Endothelial cell of umbilical vein (primary cell): ENCODE results near the gene RALBP1.

ENCODE experiments used
- EZH2 ChIP-seq: IDR thresholded peaks from 2 replicates; pipeline ENCODE4 v1.6.1; 2012; ENCODE audit warnings: borderline replicate concordance, low read depth, mild to moderate bottlenecking, moderate library complexity, low read length, inconsistent platforms; ENCODE audit not compliant: severe bottlenecking
- POLR2A ChIP-seq: IDR thresholded peaks from 2 replicates; pipeline ENCODE4 v1.6.1; 2012; ENCODE audit warnings: low read depth, mild to moderate bottlenecking, control low read depth, low read length
- POLR2AphosphoS5 ChIP-seq: IDR thresholded peaks from 2 replicates; pipeline ENCODE4 v1.6.1; 2012; ENCODE audit warnings: low read depth, mild to moderate bottlenecking, control low read depth, low read length, moderate library complexity; ENCODE audit not compliant: insufficient read depth
- TF ChIP-seq, protein P1 (sequence below), 2 donors: IDR thresholded peaks; 1 replicate in 1 of 2; 2 replicates in 1 of 2; pipeline ENCODE4 v1.5.1; 2011; ENCODE audit warnings: low read length in 2 of 2, mild to moderate bottlenecking in 2 of 2, moderate library complexity in 2 of 2, control low read depth in 1 of 2, inconsistent platforms in 1 of 2, low read depth in 1 of 2; ENCODE audit not compliant: insufficient read depth in 1 of 2; ENCODE audit errors: extremely low read depth in 1 of 2

DNA sequence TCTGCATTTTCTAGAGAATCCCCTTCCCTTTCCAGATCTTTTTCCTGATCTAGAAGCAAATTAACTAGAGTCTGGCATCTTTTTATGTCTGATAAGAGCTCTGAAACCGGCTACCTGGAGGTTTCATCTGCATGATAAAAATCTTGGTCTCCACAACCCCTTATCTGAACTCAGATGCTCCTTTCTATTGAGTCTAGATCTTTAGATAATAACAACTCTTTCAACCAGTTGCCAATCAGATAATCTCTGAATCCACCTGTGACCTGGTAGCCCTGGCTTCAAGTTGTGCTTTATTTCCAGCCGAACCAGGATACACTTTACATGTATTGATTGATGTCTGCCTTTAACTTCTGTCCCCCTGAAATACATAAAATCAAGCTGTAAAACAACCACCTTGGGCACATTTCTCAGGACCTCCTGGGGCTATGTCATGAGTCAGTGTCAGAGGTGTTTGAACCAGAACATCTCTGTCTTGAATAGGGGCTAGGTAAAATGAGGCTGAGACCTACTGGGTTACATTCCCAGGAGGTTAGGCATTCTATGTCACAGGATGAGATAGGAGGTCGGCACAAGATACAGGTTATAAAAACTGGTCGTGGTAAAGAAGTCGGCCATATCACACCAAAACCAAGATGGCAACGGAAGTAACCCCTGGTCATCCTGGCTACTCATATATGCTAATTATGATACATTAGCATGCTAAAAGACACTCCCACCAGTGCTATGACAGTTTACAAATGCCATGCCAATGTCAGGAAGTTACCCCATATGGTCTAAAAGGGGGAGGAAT, 20.8 kb downstream of the RALBP1 start:
- TF ChIP-seq, protein P1, sequence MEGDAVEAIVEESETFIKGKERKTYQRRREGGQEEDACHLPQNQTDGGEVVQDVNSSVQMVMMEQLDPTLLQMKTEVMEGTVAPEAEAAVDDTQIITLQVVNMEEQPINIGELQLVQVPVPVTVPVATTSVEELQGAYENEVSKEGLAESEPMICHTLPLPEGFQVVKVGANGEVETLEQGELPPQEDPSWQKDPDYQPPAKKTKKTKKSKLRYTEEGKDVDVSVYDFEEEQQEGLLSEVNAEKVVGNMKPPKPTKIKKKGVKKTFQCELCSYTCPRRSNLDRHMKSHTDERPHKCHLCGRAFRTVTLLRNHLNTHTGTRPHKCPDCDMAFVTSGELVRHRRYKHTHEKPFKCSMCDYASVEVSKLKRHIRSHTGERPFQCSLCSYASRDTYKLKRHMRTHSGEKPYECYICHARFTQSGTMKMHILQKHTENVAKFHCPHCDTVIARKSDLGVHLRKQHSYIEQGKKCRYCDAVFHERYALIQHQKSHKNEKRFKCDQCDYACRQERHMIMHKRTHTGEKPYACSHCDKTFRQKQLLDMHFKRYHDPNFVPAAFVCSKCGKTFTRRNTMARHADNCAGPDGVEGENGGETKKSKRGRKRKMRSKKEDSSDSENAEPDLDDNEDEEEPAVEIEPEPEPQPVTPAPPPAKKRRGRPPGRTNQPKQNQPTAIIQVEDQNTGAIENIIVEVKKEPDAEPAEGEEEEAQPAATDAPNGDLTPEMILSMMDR (IDR thresholded peaks at IDR 0.05; ENCODE audit: extremely low read depth in 1 of 2, insufficient read depth in 1 of 2, low read depth in 1 of 2, low read length in 2 of 2): no peak
- TF ChIP-seq POLR2A (no peak), POLR2AphosphoS5 (no peak), EZH2 (no peak)
